ENCODE measurements around the gene HLA-DMB. TPM values are rescaled to one million over a fixed set of nuclear protein-coding genes. Genes with fewer than 3 reads are reported as not detected.

The HLA-DMB gene
- 1.7 TPM in 1 of 2 replicates, not detected in the other for total RNA-seq

DNA sequence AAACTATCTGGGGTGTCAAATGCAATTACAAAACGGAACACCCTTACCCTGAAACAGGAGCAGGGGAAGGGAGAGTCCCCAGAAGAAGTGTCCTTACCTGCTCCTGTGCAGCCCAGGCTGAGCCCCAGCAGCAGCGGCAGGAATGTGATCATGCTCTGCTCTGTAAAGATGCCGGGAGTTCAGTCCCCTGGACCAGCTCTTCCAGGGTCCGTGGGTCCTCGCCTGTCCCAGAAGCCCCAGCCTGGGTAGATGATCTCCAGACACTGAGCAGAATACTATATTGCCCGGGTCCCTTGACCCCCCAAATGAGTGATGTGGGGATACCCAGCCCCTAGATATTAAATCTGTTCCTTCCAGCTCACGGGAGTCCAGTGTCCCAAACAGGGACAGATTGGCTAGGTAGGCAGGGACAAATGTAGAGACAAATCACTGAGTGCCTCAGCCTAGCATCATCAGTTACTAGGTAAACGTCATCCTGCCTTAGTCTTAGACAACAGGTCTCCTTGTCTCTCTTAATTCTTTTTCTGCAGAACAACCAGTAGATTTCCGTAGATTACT, at the start of gene HLA-DMB:
HLA-DMB (minus strand) TSS at position 373 of the 558 bp plus-strand sequence; CDS start at position 152, 221 bp downstream.
- TF ChIP-seq, protein P1, sequence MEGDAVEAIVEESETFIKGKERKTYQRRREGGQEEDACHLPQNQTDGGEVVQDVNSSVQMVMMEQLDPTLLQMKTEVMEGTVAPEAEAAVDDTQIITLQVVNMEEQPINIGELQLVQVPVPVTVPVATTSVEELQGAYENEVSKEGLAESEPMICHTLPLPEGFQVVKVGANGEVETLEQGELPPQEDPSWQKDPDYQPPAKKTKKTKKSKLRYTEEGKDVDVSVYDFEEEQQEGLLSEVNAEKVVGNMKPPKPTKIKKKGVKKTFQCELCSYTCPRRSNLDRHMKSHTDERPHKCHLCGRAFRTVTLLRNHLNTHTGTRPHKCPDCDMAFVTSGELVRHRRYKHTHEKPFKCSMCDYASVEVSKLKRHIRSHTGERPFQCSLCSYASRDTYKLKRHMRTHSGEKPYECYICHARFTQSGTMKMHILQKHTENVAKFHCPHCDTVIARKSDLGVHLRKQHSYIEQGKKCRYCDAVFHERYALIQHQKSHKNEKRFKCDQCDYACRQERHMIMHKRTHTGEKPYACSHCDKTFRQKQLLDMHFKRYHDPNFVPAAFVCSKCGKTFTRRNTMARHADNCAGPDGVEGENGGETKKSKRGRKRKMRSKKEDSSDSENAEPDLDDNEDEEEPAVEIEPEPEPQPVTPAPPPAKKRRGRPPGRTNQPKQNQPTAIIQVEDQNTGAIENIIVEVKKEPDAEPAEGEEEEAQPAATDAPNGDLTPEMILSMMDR (IDR thresholded peaks at IDR 0.05; ENCODE audit: insufficient read depth, low read depth, low read length): no peak
- H3K4me3 ChIP-seq (ENCODE audit: low read depth, low read length): no peak within 1 kb of the TSS
- peak; percentile 74 for DNase-seq (ENCODE audit: low read depth)

DNA sequence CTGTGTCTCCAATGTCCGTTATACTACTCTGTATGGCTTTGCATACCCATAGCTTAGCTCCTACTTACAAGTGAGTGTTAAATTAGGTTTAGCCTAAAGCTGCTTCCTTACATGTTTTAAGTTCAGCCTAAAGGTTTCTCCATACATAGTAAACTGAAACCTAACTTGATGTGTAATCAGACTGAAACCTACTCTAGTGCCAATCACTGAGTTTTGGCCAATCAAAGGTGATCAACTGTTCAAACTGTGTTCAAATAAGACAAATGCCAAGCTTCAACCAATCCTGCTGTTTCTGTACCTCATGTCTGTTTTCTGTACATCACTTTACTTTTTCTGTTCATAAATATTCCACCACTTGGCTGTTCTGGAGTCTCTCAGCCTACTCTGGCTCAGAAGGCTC, 48.5 kb upstream of the HLA-DMB start:
- H3K4me3 ChIP-seq (ENCODE audit: low read depth, low read length): no peak overlapping the region
- DNase-seq (ENCODE audit: low read depth): no peak
- TF ChIP-seq, protein P1 (IDR thresholded peaks at IDR 0.05; ENCODE audit: insufficient read depth, low read depth, low read length): no peak

DNA sequence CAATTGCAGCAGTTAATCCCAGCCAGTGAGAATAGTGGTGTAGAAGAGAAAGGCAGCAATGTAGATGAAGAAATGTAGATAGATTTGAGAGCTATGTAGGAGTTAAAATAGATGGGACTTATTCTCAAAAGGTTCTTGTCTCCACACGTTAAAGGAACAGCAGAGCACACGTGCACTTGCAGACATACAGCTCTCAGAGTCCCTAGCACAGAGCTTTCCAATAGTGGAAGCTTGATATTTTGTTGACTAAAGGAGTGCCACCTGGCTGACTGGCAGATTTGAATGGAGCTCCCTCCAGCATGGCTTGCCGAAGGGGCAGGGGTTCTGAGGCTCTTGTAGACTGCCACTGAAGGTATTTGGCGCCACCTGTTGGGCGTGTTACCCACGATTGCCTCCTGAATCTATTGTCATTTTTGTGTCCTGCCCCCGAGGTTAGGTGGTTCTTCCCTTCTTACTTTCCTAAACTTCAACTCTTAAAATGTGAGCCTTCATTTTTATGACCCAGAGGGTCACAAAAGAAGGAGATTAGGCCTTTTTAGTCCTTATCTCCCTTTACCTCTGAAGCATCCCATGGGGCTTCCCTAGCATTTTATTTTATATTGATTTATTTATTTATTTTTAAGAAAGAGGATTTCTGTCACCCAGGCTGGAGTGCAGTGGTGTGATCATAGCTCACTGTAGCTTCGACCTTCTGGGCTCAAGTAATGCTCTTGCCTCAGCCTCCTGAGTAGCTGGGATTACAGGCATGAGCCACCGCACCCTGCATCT, 44.0 kb upstream of the HLA-DMB start:
- TF ChIP-seq, protein P1 (IDR thresholded peaks at IDR 0.05; ENCODE audit: insufficient read depth, low read depth, low read length): peak; percentile 86
- peak; percentile 85 for DNase-seq (ENCODE audit: low read depth)

DNA sequence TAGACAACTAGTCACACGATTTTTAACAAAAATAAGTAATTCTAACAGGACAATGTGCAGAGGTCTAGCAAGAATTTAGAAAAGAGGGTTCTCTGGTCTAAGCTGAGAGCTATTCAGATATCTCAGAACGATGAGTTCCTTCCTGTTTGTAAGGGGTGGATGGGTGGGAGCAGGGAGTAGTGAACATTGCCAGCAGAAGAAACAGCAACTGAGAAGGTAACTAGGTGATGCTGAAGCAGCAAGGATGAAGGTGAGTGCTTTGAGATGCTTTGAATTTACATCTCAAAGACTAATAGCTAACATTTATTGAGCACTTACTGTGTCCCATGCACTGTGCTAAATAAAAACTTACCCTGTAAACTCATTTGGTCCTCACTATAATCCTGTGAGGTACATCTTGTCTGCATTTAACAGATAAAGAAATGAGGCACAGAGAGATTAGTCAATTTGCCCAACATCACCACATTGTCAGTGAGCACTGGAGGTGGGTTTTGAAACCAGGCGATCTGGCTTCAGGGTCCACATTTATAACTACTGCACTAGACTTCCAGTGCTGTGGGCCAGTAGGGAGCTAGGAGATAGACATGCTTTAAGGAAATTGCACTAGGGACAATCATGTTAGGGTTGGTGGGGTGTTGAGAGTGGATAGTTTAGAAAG, 43.3 kb upstream of the HLA-DMB start:
- TF ChIP-seq, protein P1 (IDR thresholded peaks at IDR 0.05; ENCODE audit: insufficient read depth, low read depth, low read length): no peak
- no peak for DNase-seq (ENCODE audit: low read depth)
- no peak overlapping the region for H3K4me3 ChIP-seq (ENCODE audit: low read depth, low read length)

More for the DNA sequence above, 44.0 kb upstream of the HLA-DMB start:
- H3K4me3 ChIP-seq (ENCODE audit: low read depth, low read length): no peak overlapping the region

DNA sequence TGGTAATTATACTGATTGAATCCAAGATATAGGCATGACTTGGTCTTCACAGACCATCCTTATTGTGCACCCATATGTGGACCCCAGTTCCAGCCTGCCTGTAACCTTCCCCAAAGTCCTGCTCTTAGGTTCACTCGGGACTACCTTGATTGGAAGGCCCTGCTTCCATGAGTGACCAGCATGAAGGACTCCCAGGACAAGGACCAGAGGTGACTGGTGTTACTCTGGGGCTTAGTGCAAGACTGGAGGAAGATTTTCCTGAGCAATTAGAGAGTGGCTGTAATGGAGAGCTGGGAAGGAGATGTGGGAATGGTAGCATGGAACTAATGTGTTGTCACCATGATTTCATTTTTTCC, 42.6 kb upstream of the HLA-DMB start:
- TF ChIP-seq, protein P1 (IDR thresholded peaks at IDR 0.05; ENCODE audit: insufficient read depth, low read depth, low read length): no peak
- no peak overlapping the region for H3K4me3 ChIP-seq (ENCODE audit: low read depth, low read length)
- no peak for DNase-seq (ENCODE audit: low read depth)

DNA sequence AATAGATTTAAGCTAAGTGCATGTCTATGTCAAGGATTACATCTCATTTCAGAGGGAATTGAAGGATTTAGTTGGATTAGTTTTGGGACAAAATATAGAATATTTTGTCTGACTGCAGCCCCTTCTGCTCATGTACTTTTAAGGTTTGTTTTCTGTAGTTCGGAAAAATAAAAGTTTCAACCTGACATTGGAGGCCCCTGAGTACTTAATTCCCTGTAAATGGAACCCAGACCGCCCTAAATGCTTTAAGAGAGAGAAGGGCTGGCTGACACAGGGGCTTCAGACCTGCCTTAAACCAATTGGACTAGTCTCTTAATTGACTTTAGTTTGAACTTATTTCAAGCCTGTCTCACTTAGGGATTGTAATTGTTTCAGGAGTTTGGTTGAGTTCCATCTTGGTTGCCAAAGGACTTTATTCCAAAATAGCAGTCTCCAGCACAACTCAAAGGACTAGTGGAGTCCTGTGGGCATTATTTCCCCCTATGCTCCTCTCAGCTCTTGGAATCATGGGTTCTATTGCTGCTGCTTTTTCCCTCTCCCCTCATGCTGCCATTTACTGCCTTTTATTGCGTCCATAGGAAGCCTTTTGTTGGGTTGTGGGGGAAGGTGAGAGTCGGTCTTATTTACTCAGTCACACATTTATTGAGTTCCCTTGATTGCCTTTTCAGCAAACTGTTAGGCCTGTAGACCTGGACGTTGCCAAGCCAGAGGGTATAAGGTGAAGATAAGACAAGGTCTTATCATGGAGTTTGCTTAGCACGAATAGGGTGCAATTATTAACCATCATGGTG, 42.1 kb upstream of the HLA-DMB start:
- DNase-seq (ENCODE audit: low read depth): no peak
- H3K4me3 ChIP-seq (ENCODE audit: low read depth, low read length): no peak overlapping the region
- TF ChIP-seq, protein P1 (IDR thresholded peaks at IDR 0.05; ENCODE audit: insufficient read depth, low read depth, low read length): no peak
